Activated naive CD4-positive, alpha-beta T cell treated with Interleukin-2 at 50 U/mL for 16 hours (primary cell): ENCODE measurements around the gene ATP11C.
"Not testable (repeated sequence)": the region's sequence is repeated elsewhere in the genome, so short reads cannot be mapped to it uniquely, and the experiment has no call there.

ENCODE experiments used
- DNase-seq: peaks from one replicate; pipeline ENCODE4 v3.0.0-alpha.2; 2020

ATP11C gene

GRCh38 chrX:139702658-139703057 lies 230.2 kb downstream of the ATP11C start:
- no peak for DNase-seq

- no peak for DNase-seq
Observed at GRCh38 chrX:139692908-139693307, 239.9 kb downstream of the ATP11C start.

DNA sequence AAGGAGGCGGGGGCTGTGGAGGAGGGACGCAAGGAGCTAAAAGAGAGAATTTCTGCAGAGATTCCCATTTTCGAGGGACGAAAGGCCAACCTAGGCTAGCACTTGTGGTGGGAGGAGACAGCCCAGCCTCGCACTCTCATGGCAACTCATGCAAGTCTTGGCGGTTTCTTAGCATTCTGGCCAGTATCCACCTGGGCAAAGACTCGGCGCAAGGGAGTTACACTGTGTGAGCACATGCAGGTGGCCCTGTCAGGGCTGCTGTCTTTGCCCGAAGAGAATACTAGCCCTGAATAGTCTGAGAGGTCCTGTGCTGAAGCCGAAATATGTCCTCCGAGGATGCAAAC lies 240.4 kb downstream of the ATP11C start:
- no peak for DNase-seq

GRCh38 chrX:139691843-139692505 lies 240.9 kb downstream of the ATP11C start:
- no peak for DNase-seq

- no peak for DNase-seq
Observed at GRCh38 chrX:139691493-139691842, 241.4 kb downstream of the ATP11C start.

- not testable (repeated sequence) for DNase-seq
Observed at GRCh38 chrX:139685175-139685574, 247.7 kb downstream of the ATP11C start.

GRCh38 chrX:139680356-139680755 lies 252.5 kb downstream of the ATP11C start:
- no peak for DNase-seq
